Right ventricle myocardium inferior (tissue), 1 donor: Measurements from ENCODE around the gene SERPIND1. TPM values are rescaled to one million over a fixed set of nuclear protein-coding genes. Genes with fewer than 3 reads are reported as not detected.
"Not testable (repeated sequence)": the region's sequence is repeated elsewhere in the genome, so short reads cannot be mapped to it uniquely, and the experiment has no call there.

ENCODE experiments used
- ATAC-seq: fragments of 200-7000 bp; cut with Tn5 transposase; one replicate; pipeline ENCODE4 v1.9.1; 2020; ENCODE audit warnings: mild to moderate bottlenecking, moderate library complexity
- DNase-seq: peaks from one replicate; pipeline ENCODE4 v3.0.0; 2021; ENCODE audit errors: missing footprints
- intact Hi-C: fragments of 100-400 bp; cut with DNase I; formaldehyde crosslinking; loops from one replicate; pipeline ENCODE4 v1.11.0; 2022
- total RNA-seq: library from RNA; stranded (reverse); fragmentation: NEBNext Ultra II Directional; extraction: Animal tissue kit (Norgen Biotek cat#: 25700); gene quantifications from one replicate; pipeline ENCODE4 v1.2.1, GENCODE V29; 2021
- donor health status: DM: no; HTN: yes; CAD: no; lungs with severe emphysema.

The SERPIND1 gene
- total RNA-seq, 1 donor from 2014 or later: not detected

DNA sequence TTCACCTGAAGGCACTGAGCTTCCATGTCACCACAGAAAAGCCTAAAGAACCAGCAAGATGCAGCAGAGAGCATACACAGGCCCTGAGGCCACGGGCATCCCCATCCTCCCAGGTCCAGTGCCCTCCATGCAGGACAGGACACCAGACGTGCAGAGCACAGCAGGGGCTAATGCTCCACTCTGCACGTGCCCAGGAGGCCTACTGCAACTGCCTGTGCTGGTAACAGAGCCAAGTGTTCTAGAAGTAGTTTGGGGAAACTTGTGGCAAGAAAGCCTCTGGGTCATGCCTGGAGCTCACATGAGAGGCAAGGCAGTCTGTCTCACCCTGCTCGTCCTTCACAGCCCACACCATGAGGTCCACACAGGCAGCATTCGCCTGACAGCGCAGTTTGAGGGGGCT is 30.7 kb downstream of the SERPIND1 start:
- intact Hi-C loops: no loop called here
- ATAC-seq (no peak), DNase-seq (no peak)

DNA sequence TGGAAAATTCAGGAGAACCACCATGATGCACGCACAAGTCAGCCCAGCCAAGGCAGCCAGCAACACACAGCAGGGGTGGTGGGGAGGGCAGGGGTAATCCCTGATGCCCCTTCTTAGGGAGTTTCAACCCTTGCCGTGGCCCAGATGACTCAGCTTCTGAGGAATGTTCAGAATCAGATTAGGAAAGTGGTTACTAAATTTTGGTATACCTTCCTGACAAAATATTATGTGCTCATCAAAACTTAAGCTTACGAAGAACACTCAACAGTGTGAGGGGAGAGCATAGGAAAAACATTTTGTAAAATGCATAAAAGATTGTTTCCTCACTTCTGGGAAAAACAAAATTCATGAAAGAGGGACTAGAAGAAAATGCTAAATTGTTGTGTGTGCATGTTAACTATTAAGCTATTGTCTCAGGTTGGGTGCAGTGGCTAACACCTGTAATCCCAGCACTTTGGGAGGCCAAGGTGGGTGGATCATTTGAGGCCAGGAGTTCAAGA is 32.1 kb downstream of the SERPIND1 start:
- ATAC-seq (no peak), DNase-seq (no peak)
- intact Hi-C loops: no loop called here

DNA sequence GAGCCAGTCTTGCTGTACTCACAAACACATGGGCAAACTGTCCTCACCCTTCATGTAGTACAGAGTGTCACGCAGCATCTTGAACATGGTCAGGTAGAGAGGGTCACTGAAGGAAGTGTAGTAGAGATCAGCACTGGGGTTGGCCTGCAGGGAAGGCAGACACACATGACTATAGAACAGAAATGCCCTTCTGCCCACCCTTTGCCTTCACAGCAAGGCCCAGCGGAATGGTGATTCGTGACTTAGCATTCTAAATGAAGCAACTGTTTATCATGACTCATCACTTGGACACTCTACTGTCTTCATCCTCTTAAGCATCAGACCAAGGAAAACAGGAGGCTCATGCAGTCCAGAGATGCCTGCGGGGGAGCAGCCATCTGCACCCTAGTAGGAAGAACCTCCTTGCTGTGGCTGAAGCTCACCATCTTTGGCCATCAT is 33.4 kb downstream of the SERPIND1 start:
- no peak for ATAC-seq
- intact Hi-C loops: no loop called here

DNA sequence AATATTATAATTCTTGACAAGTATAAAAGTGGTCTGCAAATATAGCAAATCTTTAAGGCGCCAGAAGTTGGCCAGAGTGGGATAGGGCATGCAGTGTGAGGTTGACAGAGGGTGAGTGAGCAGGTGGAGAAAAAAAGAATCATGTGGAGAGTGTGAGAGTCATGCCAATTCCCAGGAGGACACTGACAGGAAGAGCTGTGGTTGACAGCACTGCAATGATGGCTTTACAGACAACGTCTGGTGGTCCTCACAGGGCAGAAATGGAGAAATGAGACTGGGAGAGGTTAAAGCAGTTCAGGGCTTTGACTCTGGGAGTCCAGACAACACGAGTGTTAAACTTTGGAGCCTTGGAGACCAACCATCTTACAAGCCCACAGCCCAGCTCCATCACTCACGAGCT is 34.9 kb downstream of the SERPIND1 start:
- ATAC-seq: no peak
- DNase-seq: no peak
- intact Hi-C loops: no loop called here

More for the DNA sequence above, 33.4 kb downstream of the SERPIND1 start:
- DNase-seq: no peak

DNA sequence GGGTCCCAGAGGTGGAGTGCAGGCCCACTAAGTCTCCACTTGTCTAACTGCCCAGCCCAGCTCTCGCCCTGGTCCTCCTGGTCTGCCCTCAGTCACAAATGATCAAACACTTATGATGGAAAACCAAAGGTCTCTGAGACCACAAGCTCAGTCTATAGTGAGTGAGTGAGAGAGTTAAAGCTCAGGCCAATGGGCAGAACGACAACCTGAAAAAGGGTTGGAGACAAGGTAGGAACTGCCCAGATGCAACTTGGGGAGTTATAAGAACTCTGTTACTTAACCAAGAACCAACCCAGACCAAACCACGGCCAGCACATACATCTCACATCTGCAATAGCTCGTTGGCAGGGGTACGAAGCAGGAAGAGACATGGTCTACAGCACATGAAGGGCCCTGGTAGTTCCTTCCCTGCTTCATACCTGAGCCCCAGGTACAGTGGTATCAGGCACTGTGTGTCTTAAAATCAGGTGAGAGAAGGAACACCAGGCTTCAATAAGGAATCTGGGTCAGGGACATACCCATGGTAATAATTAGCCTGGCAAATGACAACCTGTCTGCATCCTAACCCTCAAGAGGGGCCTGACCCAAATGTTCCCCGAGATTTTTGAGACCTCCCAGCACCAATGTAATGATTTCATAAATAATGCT is 35.7 kb downstream of the SERPIND1 start:
- no peak for DNase-seq
- intact Hi-C loops: no loop called here
- ATAC-seq: no peak

DNA sequence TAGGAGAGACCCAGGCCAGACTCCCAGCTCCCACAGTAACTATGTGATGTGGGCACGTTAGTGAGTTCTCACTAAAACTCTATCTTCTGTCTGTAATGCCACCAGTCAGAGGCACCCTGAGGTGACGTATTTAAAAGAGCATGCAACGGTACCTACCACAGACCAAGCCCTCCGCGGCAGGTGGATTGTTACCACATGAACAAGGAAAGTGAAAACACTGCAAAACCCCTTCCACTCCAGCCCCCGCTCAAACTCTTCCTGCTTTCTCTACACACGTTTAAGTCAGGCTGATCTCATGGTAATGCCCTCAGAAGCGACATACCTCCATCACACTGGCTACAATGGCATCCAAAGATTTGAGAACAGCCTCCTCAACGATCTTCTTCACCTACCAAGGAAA is 36.7 kb downstream of the SERPIND1 start:
- intact Hi-C loops: no loop called here
- DNase-seq (no peak), ATAC-seq (no peak)

DNA sequence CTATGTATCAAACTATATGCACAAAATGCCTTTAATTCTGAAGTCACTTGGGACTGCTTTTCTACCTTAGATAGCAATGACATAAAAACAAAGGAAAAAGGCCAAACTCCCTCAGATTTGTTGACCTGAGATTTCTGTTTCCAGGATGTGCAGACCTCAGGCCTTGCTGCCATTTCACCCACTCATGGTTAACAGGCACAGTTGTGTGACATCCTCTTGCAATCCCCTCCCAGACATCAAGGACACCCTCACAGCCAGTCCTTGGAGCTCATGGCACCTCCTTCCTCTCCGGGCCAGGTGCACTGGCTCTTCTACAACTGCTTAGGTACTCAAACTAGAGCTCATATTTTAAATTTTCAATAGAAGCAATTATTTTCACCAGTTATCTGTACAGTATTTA is 37.3 kb downstream of the SERPIND1 start:
- ATAC-seq (no peak), DNase-seq (no peak)
- intact Hi-C loops: no loop called here

DNA sequence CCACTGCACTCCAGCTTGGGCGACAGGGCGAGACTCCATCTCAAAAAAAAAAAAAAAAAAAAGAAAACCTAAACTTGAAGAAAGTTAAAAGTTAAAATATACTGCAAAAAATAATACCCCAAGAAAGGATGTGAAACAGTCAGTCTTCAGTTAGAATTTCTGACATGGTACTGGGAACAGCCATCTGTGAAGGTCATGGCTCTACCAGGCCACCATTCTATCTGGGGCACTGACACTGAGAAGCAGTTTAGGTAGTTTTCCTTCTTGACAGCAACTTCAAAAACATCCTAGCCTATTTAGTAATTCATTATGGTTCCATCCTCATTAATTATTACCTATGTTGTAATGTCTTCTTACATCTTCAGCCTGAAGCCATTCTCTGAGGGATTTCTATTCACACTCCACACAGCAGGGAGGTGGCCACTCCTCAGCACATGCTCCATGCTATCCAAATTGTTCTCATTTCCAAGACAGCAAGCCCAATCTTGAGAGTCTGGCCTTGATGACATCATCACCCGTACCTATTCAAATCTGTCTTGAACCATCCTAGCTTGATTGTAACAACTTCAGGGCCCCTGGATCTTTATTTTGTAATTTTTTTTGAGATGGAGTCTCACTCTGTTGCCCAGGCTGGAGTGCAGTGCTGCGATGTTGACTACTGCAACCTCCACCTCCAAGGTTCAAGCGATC is 38.2 kb downstream of the SERPIND1 start:
- intact Hi-C loops: no loop called here

DNA sequence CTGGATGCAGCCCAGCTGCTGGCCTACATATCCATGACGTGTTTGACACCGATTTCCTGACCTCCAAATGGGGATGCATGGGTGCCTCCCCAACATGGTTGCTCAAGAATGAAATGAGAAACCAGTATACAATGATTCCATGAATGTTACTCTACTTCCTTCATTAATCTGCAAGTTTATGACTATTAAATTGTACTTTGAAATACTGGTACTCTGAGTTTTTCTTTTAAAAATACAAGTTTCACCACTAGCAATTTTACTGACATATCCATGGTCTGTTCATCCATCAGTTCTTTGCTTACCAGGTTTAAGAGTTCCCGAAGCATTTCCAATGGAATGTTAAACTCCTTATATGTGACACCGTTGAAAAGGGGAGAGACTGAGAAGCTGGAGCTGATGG is 39.1 kb downstream of the SERPIND1 start:
- no peak for DNase-seq
- intact Hi-C loops: no loop called here

More for the DNA sequence above, 38.2 kb downstream of the SERPIND1 start:
- DNase-seq (no peak), ATAC-seq (no peak)

DNA sequence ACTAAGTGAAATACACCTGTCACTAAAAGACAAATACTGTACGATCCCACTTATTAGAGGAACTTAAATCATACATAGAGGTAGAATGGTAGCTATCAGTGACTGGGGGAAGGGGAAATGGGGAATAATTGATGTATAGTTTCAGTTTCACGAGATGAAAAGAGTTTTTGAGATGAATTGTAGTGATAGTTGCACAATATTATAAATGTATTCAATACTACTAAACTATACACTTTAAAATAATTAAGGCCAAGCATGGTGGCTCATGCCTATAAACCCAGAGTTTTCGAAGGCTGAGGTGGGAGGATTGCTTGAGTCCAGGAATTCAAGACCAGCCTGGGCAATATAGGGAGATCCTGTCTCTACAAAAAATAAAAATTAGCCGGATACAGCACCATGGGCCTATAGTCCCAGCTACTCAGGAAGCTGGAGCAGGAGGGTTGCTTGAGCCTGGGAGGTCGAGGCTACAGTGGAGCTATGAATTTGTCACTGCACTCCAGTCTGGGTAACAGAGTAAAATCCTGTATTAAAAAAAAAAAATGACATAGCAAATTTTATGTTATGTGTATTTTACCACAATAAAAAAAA is 40.4 kb downstream of the SERPIND1 start:
- ATAC-seq (no peak), DNase-seq (no peak)
- intact Hi-C loops: no loop called here

More for the DNA sequence above, 39.1 kb downstream of the SERPIND1 start:
- ATAC-seq: no peak

DNA sequence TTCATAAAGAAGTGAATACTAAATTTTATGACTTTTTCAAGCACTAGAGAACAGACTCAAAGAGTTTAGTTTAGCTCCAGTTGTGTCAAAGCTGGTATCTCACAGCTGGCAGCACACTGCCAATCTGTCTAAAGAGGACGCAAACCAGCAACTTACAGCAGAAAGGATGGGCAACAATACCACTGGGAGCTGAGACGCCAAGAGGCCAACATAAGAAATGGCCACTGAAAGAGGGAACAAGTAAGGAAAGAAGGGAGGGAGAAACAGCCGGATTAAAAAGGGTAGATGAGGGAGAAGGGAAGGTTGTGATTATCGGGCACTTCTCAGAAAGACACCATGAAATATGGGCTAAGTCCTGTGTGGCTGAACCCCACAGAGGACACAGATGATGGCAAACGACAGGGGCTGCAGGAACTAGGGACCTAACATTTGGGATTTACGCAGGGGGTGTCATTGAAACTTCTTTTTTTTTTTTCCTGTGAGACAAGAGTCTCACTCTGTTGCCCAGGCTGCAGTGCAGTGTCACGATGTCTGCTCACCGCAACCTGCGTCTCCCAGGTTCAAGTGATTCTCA is 41.7 kb downstream of the SERPIND1 start:
- intact Hi-C loops: no loop called here
- ATAC-seq: no peak
- no peak for DNase-seq

DNA sequence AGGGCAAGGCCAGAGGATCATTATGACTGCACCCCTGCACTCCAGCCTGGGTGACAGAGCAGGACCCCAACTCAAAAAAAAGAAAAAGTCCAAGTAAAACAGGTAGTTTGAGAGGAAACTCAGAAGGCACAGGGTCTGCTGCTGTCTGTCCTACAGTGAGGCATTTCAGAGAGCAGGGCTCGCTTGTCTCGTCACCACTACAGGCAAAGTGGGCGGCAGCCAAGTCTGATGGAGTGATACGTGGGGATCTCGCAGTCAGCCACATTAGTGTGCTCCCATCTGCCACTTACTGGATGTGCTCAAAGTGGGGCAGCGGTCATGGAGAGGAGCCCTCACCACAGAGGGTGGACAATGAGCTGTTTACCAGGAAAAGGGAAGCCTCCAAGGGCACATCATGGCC is 42.6 kb downstream of the SERPIND1 start:
- no peak for DNase-seq
- intact Hi-C loops: no loop called here
- ATAC-seq: no peak

DNA sequence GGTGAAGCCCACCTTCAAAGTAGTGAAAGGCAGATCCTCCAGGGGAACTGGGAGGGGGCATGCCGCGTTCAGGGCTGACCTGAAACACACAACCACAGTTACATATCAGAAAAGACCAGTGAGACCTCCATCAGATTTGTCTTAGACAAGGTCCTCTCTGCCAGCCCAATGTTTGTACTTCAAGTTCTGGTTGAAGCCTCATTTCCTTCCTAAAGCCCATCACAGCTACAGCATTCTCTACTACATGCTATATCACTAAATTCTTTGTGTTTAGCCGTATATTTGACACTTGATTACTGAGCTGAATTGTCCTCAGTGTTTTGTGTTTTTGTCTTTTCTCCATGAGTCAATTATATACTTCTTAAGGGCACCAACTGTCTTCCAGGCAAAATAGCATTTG is 44.6 kb downstream of the SERPIND1 start:
- ATAC-seq: no peak
- no peak for DNase-seq
- intact Hi-C loops: no loop called here

DNA sequence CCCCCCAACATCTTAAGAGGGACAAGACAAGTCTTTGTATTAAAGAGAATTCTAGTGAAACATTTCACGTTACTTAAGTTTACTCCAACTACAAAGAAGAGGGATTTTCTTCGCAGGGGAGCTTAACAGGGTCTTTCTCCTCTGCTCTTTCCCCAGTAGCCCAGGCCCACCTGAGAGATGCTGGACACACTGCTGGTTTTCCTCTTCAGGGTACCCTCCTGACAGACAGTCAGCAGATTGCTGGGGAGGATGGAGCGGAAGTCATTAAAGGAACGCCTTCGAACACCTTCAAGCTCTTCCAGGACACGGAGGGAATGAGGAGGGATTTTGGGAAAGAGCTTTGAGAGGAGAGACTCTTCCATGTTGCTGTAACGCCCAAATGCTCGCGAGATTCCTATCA is 45.6 kb downstream of the SERPIND1 start:
- ATAC-seq: no peak
- DNase-seq: no peak
- intact Hi-C loops: no loop called here

DNA sequence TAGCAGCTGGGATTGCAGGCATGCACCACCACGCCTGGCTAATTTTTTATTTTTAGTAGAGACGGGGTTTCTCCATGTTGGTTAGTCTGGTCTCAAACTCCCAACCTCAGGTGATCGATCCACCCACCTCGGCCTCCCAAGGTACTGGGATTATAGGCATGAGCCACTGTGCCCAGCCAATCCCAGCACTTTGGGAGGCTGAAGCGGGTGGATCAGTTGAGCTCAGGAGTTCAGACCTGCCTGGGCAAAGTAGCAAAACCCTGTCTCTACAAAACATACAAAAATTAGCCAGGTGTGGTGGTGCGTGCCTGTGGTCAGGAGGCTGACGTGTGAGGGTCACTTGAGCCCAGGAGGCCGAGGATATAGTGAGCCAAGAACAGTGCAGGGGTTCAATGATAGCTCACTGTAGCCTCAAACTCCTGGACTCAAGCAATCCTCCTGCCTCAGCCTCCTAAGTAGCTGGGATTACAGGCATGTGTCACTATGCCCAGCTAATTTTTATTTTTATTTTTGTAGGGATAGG is 47.9 kb downstream of the SERPIND1 start:
- ATAC-seq, DNase-seq, intact Hi-C loops: not testable (repeated sequence)

DNA sequence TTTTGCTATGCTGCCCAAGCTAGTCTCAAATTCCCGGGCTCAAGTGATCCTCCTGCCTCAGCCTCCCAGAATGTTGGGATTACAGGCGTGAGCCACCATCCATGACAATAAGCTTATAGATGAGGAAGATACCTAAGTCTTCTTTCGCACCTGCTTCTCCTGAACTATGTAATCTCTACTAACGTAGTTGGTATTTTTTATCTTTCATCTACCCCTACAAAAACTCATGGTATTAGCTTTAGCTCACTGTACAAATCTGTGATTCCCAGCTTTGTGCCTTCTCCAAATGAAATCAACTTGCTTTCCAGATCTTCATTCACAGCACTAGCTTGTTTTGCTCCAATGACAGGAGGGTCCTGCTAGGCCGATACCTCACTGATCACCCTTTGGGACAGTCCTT is 48.3 kb downstream of the SERPIND1 start:
- DNase-seq (no peak), ATAC-seq (no peak)
- intact Hi-C loops: no loop called here

DNA sequence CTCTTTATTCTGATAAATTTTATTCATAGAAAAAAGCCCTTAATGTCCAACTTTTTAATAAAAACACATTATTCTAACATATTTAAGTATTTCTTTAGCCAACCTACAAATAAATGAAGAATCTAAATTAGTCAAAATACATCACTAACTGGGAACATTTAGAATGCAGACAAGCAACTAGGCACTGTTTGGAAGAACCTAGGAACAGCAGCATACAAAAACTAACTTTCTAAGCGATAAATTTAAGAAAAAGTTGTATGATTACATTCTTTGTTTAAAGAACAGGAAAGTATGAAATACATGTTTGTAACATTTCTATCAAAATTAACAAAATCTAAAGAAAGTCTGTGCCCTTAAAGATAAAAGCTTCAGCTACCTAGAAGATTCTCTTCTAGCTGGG is 49.4 kb downstream of the SERPIND1 start:
- intact Hi-C loops: no loop called here
- DNase-seq (no peak), ATAC-seq (no peak)

DNA sequence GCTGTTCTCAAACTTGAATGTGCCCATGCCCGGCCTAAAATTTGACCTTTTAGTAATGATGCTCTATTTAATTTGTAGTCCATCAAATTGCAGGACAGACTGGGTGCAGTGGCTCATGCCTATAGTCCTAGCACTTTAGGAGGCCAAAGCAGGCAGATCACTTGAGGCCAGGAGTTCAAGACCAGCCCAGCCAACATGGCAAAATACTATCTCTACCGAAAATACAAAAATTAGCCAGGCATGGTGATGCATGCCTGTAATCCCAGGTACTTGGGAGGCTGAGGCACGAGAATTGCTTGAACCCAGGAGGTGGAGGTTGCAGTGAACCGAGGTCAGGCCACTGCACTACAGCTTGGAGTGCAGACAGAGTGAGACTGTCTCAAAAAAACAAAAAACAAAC is 51.3 kb downstream of the SERPIND1 start:
- DNase-seq, intact Hi-C loops, ATAC-seq: not testable (repeated sequence)

DNA sequence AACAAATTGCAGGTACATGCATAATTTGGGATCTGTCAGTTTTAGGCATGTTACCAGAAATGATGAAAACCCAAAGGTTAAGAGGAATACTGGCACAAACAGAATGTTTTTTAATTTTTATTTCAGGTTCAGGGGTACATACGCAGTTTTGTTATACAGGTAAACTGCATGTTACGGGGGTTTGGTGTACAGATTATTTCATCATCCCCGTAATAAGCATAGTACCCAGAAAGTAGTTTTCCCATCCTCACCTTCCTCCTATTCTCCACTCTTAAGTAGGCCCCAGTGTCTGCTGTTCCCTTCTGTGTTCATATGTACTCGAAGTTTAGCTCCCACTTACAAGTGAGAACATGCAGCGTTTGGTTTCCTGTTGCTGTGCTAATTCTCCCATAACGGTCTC is 51.7 kb downstream of the SERPIND1 start:
- DNase-seq: no peak
- ATAC-seq: no peak
- intact Hi-C loops: no loop called here
